WTC11 (cell line): ENCODE results near the gene RAPGEF6.

ENCODE experiments used
- ATF1 ChIP-seq: sonication (generic); formaldehyde crosslinking; IDR thresholded peaks from 2 replicates; pipeline ENCODE4 v1.8.1; 2023; ENCODE audit warnings: mild to moderate bottlenecking, moderate library complexity, missing genetic modification reagents
- ATF2 ChIP-seq: sonication (generic); formaldehyde crosslinking; IDR thresholded peaks from 2 replicates; pipeline ENCODE4 v1.8.1; 2022; ENCODE audit warnings: low read depth, missing genetic modification reagents, borderline replicate concordance
- CTCF ChIP-seq: fragments of 200-600 bp; IDR thresholded peaks from 2 replicates; pipeline ENCODE4 v1.8.0; 2022; ENCODE audit warnings: antibody characterized with exemption
- ETV6 ChIP-seq: sonication (generic); formaldehyde crosslinking; IDR thresholded peaks from 2 replicates; pipeline ENCODE4 v1.8.1; 2022; ENCODE audit warnings: mild to moderate bottlenecking, missing genetic modification reagents
- HMGXB4 ChIP-seq: sonication (generic); formaldehyde crosslinking; IDR thresholded peaks from 2 replicates; pipeline ENCODE4 v1.8.1; 2023; ENCODE audit warnings: mild to moderate bottlenecking, moderate library complexity, missing genetic modification reagents
- IRF1 ChIP-seq: sonication (generic); formaldehyde crosslinking; IDR thresholded peaks from 2 replicates; pipeline ENCODE4 v1.8.0; 2023; ENCODE audit warnings: missing genetic modification reagents
- MAX ChIP-seq: sonication (generic); formaldehyde crosslinking; IDR thresholded peaks from 2 replicates; pipeline ENCODE4 v1.8.0; 2022; ENCODE audit warnings: mild to moderate bottlenecking, missing genetic modification reagents
- NFYB ChIP-seq: sonication (generic); formaldehyde crosslinking; conservative IDR thresholded peaks from 2 replicates; pipeline ENCODE4 v1.8.0; 2022; ENCODE audit warnings: low read depth, missing genetic modification reagents
- NR1H2 ChIP-seq: sonication (generic); formaldehyde crosslinking; IDR thresholded peaks from 2 replicates; pipeline ENCODE4 v1.9.0; 2021; ENCODE audit warnings: mild to moderate bottlenecking, moderate library complexity, missing genetic modification reagents
- TEAD1 ChIP-seq: sonication (generic); formaldehyde crosslinking; IDR thresholded peaks from 2 replicates; pipeline ENCODE4 v1.8.0; 2022; ENCODE audit warnings: mild to moderate bottlenecking, missing genetic modification reagents
- USF1 ChIP-seq: sonication (generic); formaldehyde crosslinking; IDR thresholded peaks from 2 replicates; pipeline ENCODE4 v1.8.0; 2022; ENCODE audit warnings: mild to moderate bottlenecking, missing genetic modification reagents
- USF2 ChIP-seq: sonication (generic); formaldehyde crosslinking; IDR thresholded peaks from 2 replicates; pipeline ENCODE4 v1.8.1; 2023; ENCODE audit warnings: mild to moderate bottlenecking, missing genetic modification reagents, moderate library complexity
- ZNF138 ChIP-seq: sonication (generic); formaldehyde crosslinking; conservative IDR thresholded peaks from 2 replicates; pipeline ENCODE4 v1.8.1; 2022; ENCODE audit warnings: mild to moderate bottlenecking, moderate library complexity, missing genetic modification reagents
- ZNF416 ChIP-seq: fragments of 250-450 bp; sonication (Bioruptor Pico); IDR thresholded peaks from 2 replicates; pipeline ENCODE4 v1.9.0; 2021; ENCODE audit warnings: mild to moderate bottlenecking, inconsistent platforms

- TF ChIP-seq CTCF, result no peak
- TF ChIP-seq ATF1 (CRISPR knock-in tag), result no peak
- TF ChIP-seq ETV6 (CRISPR knock-in tag), result no peak
- TF ChIP-seq NR1H2 (CRISPR knock-in tag), result no peak
- no peak for TF ChIP-seq ZNF138 (CRISPR knock-in tag)
- TF ChIP-seq ATF2, result no peak
- TF ChIP-seq NFYB (CRISPR knock-in tag), result no peak
- no peak for TF ChIP-seq MAX (CRISPR knock-in tag)
- TF ChIP-seq USF1, result no peak
- TF ChIP-seq HMGXB4, result no peak
- TF ChIP-seq ZNF416 (CRISPR knock-in tag), result no peak
- TF ChIP-seq USF2 (CRISPR knock-in tag), result no peak
- no peak for TF ChIP-seq TEAD1 (CRISPR knock-in tag)
- TF ChIP-seq IRF1 (CRISPR knock-in tag), result no peak
Observed at GRCh38 chr5:131481569-131481968, 153.5 kb downstream of the RAPGEF6 start.
